Nephron (organoid): ENCODE results near the gene CNTN1.

Experiments used
- H3K27ac Mint-ChIP-seq, 3 experiments: 2 replicates each; pipeline ENCODE4 v1.8.0; 2020; ENCODE audit warnings: mixed read lengths in 3 of 3, mild to moderate bottlenecking in 2 of 3, moderate library complexity in 1 of 3
- H3K27me3 Mint-ChIP-seq: 2 replicates; pipeline ENCODE4 v1.8.0; 2021; ENCODE audit warnings: low read depth, mild to moderate bottlenecking, moderate library complexity, mixed read lengths
- H3K36me3 Mint-ChIP-seq: 2 replicates; pipeline ENCODE4 v1.8.0; 2020; ENCODE audit warnings: low read depth, mixed read lengths
- H3K4me1 Mint-ChIP-seq: 2 replicates; pipeline ENCODE4 v1.8.0; 2020; ENCODE audit warnings: mixed read lengths
- H3K4me3 Mint-ChIP-seq, 3 experiments: 2 replicates each; pipeline ENCODE4 v1.8.0; 2020; ENCODE audit warnings: mild to moderate bottlenecking in 3 of 3, mixed read lengths in 3 of 3, moderate library complexity in 2 of 3
- H3K9me3 Mint-ChIP-seq: 2 replicates; pipeline ENCODE4 v1.8.0; 2020; ENCODE audit warnings: mixed read lengths
- CTCF ChIP-seq, 3 experiments: fragments of 200-600 bp; sonication (generic); IDR thresholded peaks; one replicate each; pipeline ENCODE4 v1.5.0; 2021; ENCODE audit warnings: antibody characterized with exemption in 3 of 3; ENCODE audit not compliant: unreplicated experiment in 3 of 3

CNTN1 gene

GRCh38 chr12:40802656-40803055, 110.4 kb downstream of the CNTN1 start:
- no peak for TF ChIP-seq CTCF (IDR thresholded peaks at IDR 0.05; ENCODE audit: unreplicated experiment in 3 of 3)
- Mint-ChIP-seq H3K36me3 (no peaks in the 10 kb centered on the region), H3K27me3 (no peaks in the 10 kb centered on the region), H3K9me3 (no peaks in the 10 kb centered on the region), H3K27ac (no peak overlapping the region), H3K4me1 (no peaks in the 10 kb centered on the region), H3K4me3 (no peak overlapping the region)

GRCh38 chr12:40819436-40820108, 127.3 kb downstream of the CNTN1 start:
- peaks cover 13% of the 10 kb centered on the region for H3K4me1 Mint-ChIP-seq
- TF ChIP-seq CTCF (IDR thresholded peaks at IDR 0.05; ENCODE audit: unreplicated experiment in 3 of 3), result no peak

GRCh38 chr12:40820794-40821484, 128.7 kb downstream of the CNTN1 start:
- H3K4me1 Mint-ChIP-seq, result peaks cover 13% of the 10 kb centered on the region
- peaks cover 20% of the 10 kb centered on the region for H3K9me3 Mint-ChIP-seq
- no peak overlapping the region for H3K27ac Mint-ChIP-seq
- H3K27me3 Mint-ChIP-seq, result no peaks in the 10 kb centered on the region
- no peak for TF ChIP-seq CTCF (IDR thresholded peaks at IDR 0.05; ENCODE audit: unreplicated experiment in 3 of 3)
- H3K4me3 Mint-ChIP-seq, result no peak overlapping the region
- H3K36me3 Mint-ChIP-seq, result peaks cover 6% of the 10 kb centered on the region

More at GRCh38 chr12:40819436-40820108, 127.3 kb downstream of the CNTN1 start:
- H3K27me3 Mint-ChIP-seq, result no peaks in the 10 kb centered on the region
- H3K36me3 Mint-ChIP-seq, result peaks cover 6% of the 10 kb centered on the region
- no peak overlapping the region for H3K4me3 Mint-ChIP-seq
- H3K9me3 Mint-ChIP-seq, result peaks cover 20% of the 10 kb centered on the region
- peak overlapping the region in 1 of 3 experiments; percentile 22 for H3K27ac Mint-ChIP-seq

GRCh38 chr12:40825156-40825555, 132.9 kb downstream of the CNTN1 start:
- H3K9me3 Mint-ChIP-seq, result no peaks in the 10 kb centered on the region
- H3K36me3 Mint-ChIP-seq, result no peaks in the 10 kb centered on the region
- no peak overlapping the region for H3K4me3 Mint-ChIP-seq
- H3K27ac Mint-ChIP-seq, result no peak overlapping the region
- H3K27me3 Mint-ChIP-seq, result peaks cover 18% of the 10 kb centered on the region
- H3K4me1 Mint-ChIP-seq, result peaks cover 12% of the 10 kb centered on the region
- TF ChIP-seq CTCF (IDR thresholded peaks at IDR 0.05; ENCODE audit: unreplicated experiment in 3 of 3), result no peak

GRCh38 chr12:40827683-40828592, 135.7 kb downstream of the CNTN1 start:
- peaks cover 6% of the 10 kb centered on the region for H3K4me1 Mint-ChIP-seq
- no peaks in the 10 kb centered on the region for H3K9me3 Mint-ChIP-seq
- H3K27ac Mint-ChIP-seq, result peak overlapping the region in 1 of 3 experiments; percentile 33

More at GRCh38 chr12:40827683-40828592, 135.7 kb downstream of the CNTN1 start:
- no peak for TF ChIP-seq CTCF (IDR thresholded peaks at IDR 0.05; ENCODE audit: unreplicated experiment in 3 of 3)
- Mint-ChIP-seq H3K36me3 (no peaks in the 10 kb centered on the region), H3K27me3 (peaks cover 18% of the 10 kb centered on the region), H3K4me3 (peak overlapping the region; percentile 8 to 64 (median 63))
